Naive thymus-derived CD8-positive, alpha-beta T cell (primary cell): Measurements from ENCODE around the gene IFIT1B. TPM values are rescaled to one million over a fixed set of nuclear protein-coding genes. Genes with fewer than 3 reads are reported as not detected.

ENCODE experiments used
- ATAC-seq, 2 donors: fragments of 150-1000 bp; cut with Tn5 transposase in 1 of 2; sonication (Bioruptor Pico), chemical (Tn5 transposase) in 1 of 2; 1 replicate in 1 of 2; 2 replicates in 1 of 2; pipeline ENCODE4 v1.10.0; 2021; ENCODE audit warnings: mild to moderate bottlenecking in 2 of 2, moderate library complexity in 2 of 2
- POLR2A ChIA-PET: fragments of 350-600 bp; sonication (Branson Sonifier 250); formaldehyde crosslinking; loops from one replicate; lab custom pipeline; 2021; ENCODE audit warnings: antibody characterized with exemption; lab: Charles Lee
- DNase-seq, 10 donors: peaks; one replicate each; pipeline versions ENCODE4 v3.0.0 to v3.0.0-alpha.2; 2020 to 2022
- H3K27ac Mint-ChIP-seq, 10 donors: one replicate each; pipeline ENCODE4 v1.8.0; 2020 to 2022; ENCODE audit warnings: mild to moderate bottlenecking in 10 of 10, mixed read lengths in 10 of 10, moderate library complexity in 4 of 10, inconsistent platforms in 1 of 10
- H3K27me3 Mint-ChIP-seq, 5 donors: one replicate each; pipeline ENCODE4 v1.8.0; 2021 to 2022; ENCODE audit warnings: mixed read lengths in 5 of 5
- H3K36me3 Mint-ChIP-seq, 3 donors: one replicate each; pipeline ENCODE4 v1.8.0; 2020 to 2022; ENCODE audit warnings: mixed read lengths in 3 of 3, mild to moderate bottlenecking in 2 of 3, inconsistent platforms in 1 of 3
- H3K4me1 Mint-ChIP-seq, 4 donors: one replicate each; pipeline ENCODE4 v1.8.0; 2021 to 2022; ENCODE audit warnings: mixed read lengths in 4 of 4
- H3K4me3 Mint-ChIP-seq, 10 donors: one replicate each; pipeline ENCODE4 v1.8.0; 2020 to 2022; ENCODE audit warnings: mild to moderate bottlenecking in 10 of 10, mixed read lengths in 10 of 10, moderate library complexity in 6 of 10, inconsistent platforms in 1 of 10
- H3K9me3 Mint-ChIP-seq, 9 donors: one replicate each; pipeline ENCODE4 v1.8.0; 2020 to 2022; ENCODE audit warnings: mixed read lengths in 9 of 9, mild to moderate bottlenecking in 3 of 9, inconsistent platforms in 1 of 9, moderate library complexity in 1 of 9
- polyA plus RNA-seq, 3 donors: library from polyadenylated mRNA; unstranded; fragments of 300-500 nt; fragmentation: Illumina TruSeq; gene quantifications; one replicate each; pipeline ENCODE4 v1.2.3, GENCODE V29; 2021
- total RNA-seq, 8 experiments: library from RNA in 2 of 8; stranded (reverse) in 2 of 8; gene quantifications; one replicate each; pipeline ENCODE4 v1.2.3 and lab custom pipeline; 2021 to 2026

Gene IFIT1B
- total and polyA plus RNA-seq, 5 experiments from 2014 or later, result not detected

DNA sequence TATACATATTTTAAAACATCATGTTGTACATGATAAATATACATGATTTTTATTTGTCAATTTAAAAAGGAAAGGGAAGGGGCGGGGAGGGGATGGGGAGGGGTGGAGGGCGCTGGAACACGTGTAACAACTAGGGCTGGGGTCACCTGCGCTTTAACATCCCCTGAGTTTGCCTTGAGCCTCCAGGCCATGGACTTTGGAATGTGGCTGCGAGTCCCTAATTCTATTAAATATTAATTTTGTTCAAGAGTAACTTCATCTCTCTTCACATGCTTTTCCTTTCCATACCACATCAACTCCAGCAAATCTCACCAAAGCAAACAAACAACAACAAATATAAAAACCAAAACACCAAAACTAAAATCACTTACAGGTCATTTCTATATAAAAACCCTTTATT is 47.1 kb downstream of the IFIT1B start:
- DNase-seq (no peak), ATAC-seq (no peak)
- Mint-ChIP-seq H3K36me3 (peaks cover 0 to 18% (median 7%) of the 10 kb centered on the region in 3 donors), H3K27me3 (peaks cover 0 to 9% (median 0%) of the 10 kb centered on the region in 5 donors), H3K27ac (peak overlapping the region in 1 of 10 donors; percentile 35), H3K9me3 (no peaks in the 10 kb centered on the region), H3K4me1 (peaks cover 0 to 18% (median 4%) of the 10 kb centered on the region in 4 donors), H3K4me3 (no peak overlapping the region)
- POLR2A ChIA-PET, result no interaction called here

DNA sequence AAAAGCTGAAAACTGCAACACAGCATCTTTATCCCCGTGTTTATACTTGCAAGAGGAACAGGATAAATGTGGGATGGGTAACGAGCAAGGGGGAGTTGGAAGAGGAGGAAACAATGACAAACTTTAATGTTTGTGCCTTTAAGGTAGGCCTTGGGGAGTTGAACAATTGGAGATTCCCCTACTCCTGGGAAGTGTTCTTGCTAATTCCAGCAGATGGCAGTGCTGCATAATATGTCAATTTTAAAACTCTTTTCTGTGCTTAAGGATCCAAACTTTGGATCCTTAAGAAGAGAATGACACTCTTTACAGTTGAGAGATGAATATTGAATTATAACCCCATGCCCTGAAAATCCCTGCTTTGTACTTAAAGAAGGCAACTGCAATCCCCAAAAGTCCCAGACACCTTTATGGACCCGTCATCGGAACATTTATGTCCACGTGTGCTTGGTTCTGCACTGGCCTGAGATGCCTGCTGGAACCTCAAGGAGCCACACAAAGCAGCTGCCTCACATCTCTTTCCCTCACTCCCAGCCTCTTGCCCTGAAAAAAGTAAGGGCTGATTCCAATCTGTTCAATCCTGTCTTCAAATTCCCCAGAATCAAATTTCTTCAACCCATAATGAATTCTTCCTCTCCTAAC is 48.5 kb downstream of the IFIT1B start:
- Mint-ChIP-seq H3K4me1 (peaks cover 0 to 6% (median 3%) of the 10 kb centered on the region in 4 donors), H3K4me3 (no peak overlapping the region), H3K27ac (peak overlapping the region in 3 of 10 donors; percentile 3 to 35 (median 22)), H3K27me3 (peaks cover 0 to 9% (median 0%) of the 10 kb centered on the region in 5 donors), H3K36me3 (peaks cover 0 to 5% (median 0%) of the 10 kb centered on the region in 3 donors), H3K9me3 (no peaks in the 10 kb centered on the region)
- POLR2A ChIA-PET, result no interaction called here
- DNase-seq (peak in 3 of 10 donors; percentile 22 to 28 (median 22)), ATAC-seq (peak; percentile 59 to 62)

DNA sequence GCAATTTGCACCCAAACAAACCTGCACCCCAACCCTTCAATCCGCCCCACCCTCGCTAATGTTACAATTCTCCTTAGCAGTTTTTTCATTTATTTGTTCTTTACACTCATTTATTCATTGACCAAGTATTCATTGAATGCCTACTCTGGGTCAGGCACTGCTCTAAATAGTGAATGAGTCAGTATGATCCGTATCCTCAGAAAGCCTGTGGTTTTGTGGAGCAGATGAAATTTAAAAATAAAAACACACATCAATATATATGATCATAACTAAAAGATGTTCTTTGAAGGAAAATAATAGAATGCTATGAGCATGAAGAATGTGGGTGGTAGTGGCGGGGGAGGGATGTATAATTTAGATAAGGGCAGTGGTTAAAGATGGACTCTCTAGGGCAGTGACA is 49.8 kb downstream of the IFIT1B start:
- no peak for ATAC-seq

DNA sequence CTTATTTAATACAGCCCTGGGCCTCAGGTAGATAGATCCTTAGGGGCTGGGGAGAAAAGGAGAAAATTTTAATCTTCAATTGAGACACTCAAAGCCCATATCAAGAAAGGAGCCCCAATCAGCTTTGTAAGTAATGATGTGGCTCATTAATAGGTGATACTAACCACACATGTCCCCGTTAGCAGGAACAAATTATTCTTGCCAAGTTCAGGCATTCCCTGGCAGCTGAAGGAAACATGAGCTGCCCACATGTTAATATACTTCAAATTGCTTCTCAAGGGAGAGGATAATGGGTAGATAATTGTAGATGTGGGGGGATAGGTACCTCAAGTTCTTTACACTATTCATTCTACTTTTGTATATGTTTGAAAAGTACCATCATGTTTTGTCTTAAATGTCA is 51.0 kb downstream of the IFIT1B start:
- no peaks in the 10 kb centered on the region for H3K4me1 Mint-ChIP-seq
- H3K27ac Mint-ChIP-seq, result no peak overlapping the region
- no peak for ATAC-seq
- no peaks in the 10 kb centered on the region for H3K9me3 Mint-ChIP-seq
- H3K4me3 Mint-ChIP-seq, result no peak overlapping the region
- DNase-seq, result no peak
- peaks cover 0 to 9% (median 3%) of the 10 kb centered on the region in 5 donors for H3K27me3 Mint-ChIP-seq
- no peaks in the 10 kb centered on the region for H3K36me3 Mint-ChIP-seq
- POLR2A ChIA-PET, result no interaction called here

More for the DNA sequence above, 49.8 kb downstream of the IFIT1B start:
- H3K27me3 Mint-ChIP-seq, result peaks cover 0 to 9% (median 0%) of the 10 kb centered on the region in 5 donors
- POLR2A ChIA-PET, result no interaction called here
- no peak overlapping the region for H3K27ac Mint-ChIP-seq
- H3K4me3 Mint-ChIP-seq, result no peak overlapping the region
- peaks cover 0 to 2% (median 0%) of the 10 kb centered on the region in 3 donors for H3K36me3 Mint-ChIP-seq
- no peak for DNase-seq
- peaks cover 0 to 3% (median 3%) of the 10 kb centered on the region in 4 donors for H3K4me1 Mint-ChIP-seq
- no peaks in the 10 kb centered on the region for H3K9me3 Mint-ChIP-seq

DNA sequence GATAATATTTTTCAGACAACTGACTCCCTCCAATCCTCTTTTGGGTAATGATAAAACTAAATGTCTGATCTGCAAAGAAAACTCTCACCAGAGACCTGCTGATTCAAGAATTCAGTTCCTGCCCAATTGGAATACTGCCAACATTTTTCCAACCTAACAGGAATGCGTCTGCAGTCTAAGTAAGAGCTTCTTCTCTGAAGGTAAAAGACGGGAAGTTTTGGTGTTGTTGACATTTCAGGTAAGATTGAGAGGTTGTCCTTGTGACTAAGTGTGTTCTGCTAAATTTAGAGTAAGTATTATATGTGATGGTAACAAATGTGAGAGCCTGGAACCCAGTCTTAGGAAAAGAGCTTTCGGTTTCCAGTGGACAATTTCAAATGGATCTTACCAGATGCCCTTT is 54.1 kb downstream of the IFIT1B start:
- ATAC-seq (no peak), DNase-seq (no peak)
- POLR2A ChIA-PET, result no interaction called here
- Mint-ChIP-seq H3K36me3 (no peaks in the 10 kb centered on the region), H3K27ac (no peak overlapping the region), H3K4me3 (no peak overlapping the region), H3K9me3 (no peaks in the 10 kb centered on the region), H3K4me1 (no peaks in the 10 kb centered on the region), H3K27me3 (peaks cover 9 to 31% (median 17%) of the 10 kb centered on the region in 5 donors)

Other genes with a start within 250 kb of the IFIT1B start
- gene CH25H, start 170.7 kb upstream of the IFIT1B start, total RNA-seq, result not detected
- under 1 TPM in 2 of 3 donors, not detected in 1; 0.28 to 0.82 TPM for gene CH25H, start 170.7 kb upstream of the IFIT1B start, polyA plus RNA-seq
- 10 to 100 TPM; 31.2 to 38.4 TPM for gene LIPA, start 126.3 kb upstream of the IFIT1B start, total RNA-seq
- 100 to 1,000 TPM in 1 of 3 donors, 10 to 100 TPM in 2; 86.7 to 102 (median 88.6) TPM for gene LIPA, start 126.3 kb upstream of the IFIT1B start, polyA plus RNA-seq
- 1 to 10 TPM; 5.6 to 7.0 TPM for gene IFIT2, start 76.0 kb upstream of the IFIT1B start, total RNA-seq
- 1 to 10 TPM; 3.7 to 7.0 (median 5.7) TPM for gene IFIT2, start 76.0 kb upstream of the IFIT1B start, polyA plus RNA-seq
- under 1 TPM; 0.57 to 0.58 TPM for gene IFIT3, start 50.1 kb upstream of the IFIT1B start, total RNA-seq
- 1 to 10 TPM; 1.0 to 3.2 (median 2.6) TPM for gene IFIT3, start 50.1 kb upstream of the IFIT1B start, polyA plus RNA-seq
- 1 to 10 TPM; 2.9 to 3.7 TPM for gene IFIT1, start 14.6 kb downstream of the IFIT1B start, total RNA-seq
- 1 to 10 TPM; 1.0 to 6.9 (median 2.9) TPM for gene IFIT1, start 14.6 kb downstream of the IFIT1B start, polyA plus RNA-seq
- gene IFIT5, start 36.5 kb downstream of the IFIT1B start, total RNA-seq, result 10 to 100 TPM; 22.0 to 23.4 TPM
- 10 to 100 TPM in 2 of 3 donors, 1 to 10 TPM in 1; 9.0 to 10.6 (median 10.3) TPM for gene IFIT5, start 36.5 kb downstream of the IFIT1B start, polyA plus RNA-seq
- gene SLC16A12, start 157.5 kb downstream of the IFIT1B start, total RNA-seq, result not detected
- gene SLC16A12, start 157.5 kb downstream of the IFIT1B start, polyA plus RNA-seq, result not detected